Lower leg skin (tissue), 4 donors: Measurements from ENCODE around the gene STEAP2. TPM values are rescaled to one million over a fixed set of nuclear protein-coding genes. Genes with fewer than 3 reads are reported as not detected.
"Not testable (repeated sequence)": the region's sequence is repeated elsewhere in the genome, so short reads cannot be mapped to it uniquely, and the experiment has no call there.

Experiments
- DNase-seq, 2 donors: peaks; one replicate each; pipeline ENCODE4 v3.0.0-alpha.2; 2019; ENCODE audit warnings: low spot score in 2 of 2
- H3K4me3 ChIP-seq: fragments of 200-600 bp; sonication (generic); 2 replicates; pipeline ENCODE4 v1.5.1; 2017; ENCODE audit warnings: mild to moderate bottlenecking, low read depth; ENCODE audit not compliant: poor library complexity, severe bottlenecking
- POLR2A ChIP-seq, 2 donors: fragments of 450-650 bp; IDR thresholded peaks; one replicate each; pipeline ENCODE4 v1.6.1; 2016 to 2017; ENCODE audit warnings: antibody characterized with exemption in 2 of 2, mild to moderate bottlenecking in 1 of 2, moderate library complexity in 1 of 2
- WGBS, 2 donors: methylation state at CpG; one replicate each; pipeline ENCODE4 v1.1.5; 2018; 5-methylcytosine and 5-hydroxymethylcytosine counted together
- intact Hi-C: fragments of 100-400 bp; cut with DNase I; formaldehyde crosslinking; loops from one replicate; pipeline ENCODE4 v1.15.0; 2023; ENCODE audit warnings: low total_unique reads
- total RNA-seq, 4 donors: library from RNA; depleted of rRNA; stranded (reverse); fragments of >200 nt; gene quantifications; one replicate each; pipeline ENCODE4 v1.1.0, GENCODE V29; 2016
- TF ChIP-seq, protein P1 (sequence below), 3 donors: fragments of 450-650 bp; IDR thresholded peaks; one replicate each; pipeline ENCODE4 v1.5.1; 2016; ENCODE audit warnings: antibody characterized with exemption in 3 of 3, mild to moderate bottlenecking in 3 of 3, moderate library complexity in 2 of 3

The STEAP2 gene
- total RNA-seq, 4 donors from 2014 or later, result 2.7 to 7.9 (median 5.3) TPM

- no peak for DNase-seq
- TF ChIP-seq, protein P1, sequence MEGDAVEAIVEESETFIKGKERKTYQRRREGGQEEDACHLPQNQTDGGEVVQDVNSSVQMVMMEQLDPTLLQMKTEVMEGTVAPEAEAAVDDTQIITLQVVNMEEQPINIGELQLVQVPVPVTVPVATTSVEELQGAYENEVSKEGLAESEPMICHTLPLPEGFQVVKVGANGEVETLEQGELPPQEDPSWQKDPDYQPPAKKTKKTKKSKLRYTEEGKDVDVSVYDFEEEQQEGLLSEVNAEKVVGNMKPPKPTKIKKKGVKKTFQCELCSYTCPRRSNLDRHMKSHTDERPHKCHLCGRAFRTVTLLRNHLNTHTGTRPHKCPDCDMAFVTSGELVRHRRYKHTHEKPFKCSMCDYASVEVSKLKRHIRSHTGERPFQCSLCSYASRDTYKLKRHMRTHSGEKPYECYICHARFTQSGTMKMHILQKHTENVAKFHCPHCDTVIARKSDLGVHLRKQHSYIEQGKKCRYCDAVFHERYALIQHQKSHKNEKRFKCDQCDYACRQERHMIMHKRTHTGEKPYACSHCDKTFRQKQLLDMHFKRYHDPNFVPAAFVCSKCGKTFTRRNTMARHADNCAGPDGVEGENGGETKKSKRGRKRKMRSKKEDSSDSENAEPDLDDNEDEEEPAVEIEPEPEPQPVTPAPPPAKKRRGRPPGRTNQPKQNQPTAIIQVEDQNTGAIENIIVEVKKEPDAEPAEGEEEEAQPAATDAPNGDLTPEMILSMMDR (IDR thresholded peaks at IDR 0.05), result no peak
- no peak for TF ChIP-seq POLR2A (IDR thresholded peaks at IDR 0.05)
- WGBS, 2 donors, result 96 to 97% methylated on average over 2 of the region's 2 CpGs
- H3K4me3 ChIP-seq, result no peak overlapping the region
- intact Hi-C loops, result no loop called here
These were observed 33.4 kb upstream of the STEAP2 start for GRCh38 chr7:90178166-90178565.

DNA sequence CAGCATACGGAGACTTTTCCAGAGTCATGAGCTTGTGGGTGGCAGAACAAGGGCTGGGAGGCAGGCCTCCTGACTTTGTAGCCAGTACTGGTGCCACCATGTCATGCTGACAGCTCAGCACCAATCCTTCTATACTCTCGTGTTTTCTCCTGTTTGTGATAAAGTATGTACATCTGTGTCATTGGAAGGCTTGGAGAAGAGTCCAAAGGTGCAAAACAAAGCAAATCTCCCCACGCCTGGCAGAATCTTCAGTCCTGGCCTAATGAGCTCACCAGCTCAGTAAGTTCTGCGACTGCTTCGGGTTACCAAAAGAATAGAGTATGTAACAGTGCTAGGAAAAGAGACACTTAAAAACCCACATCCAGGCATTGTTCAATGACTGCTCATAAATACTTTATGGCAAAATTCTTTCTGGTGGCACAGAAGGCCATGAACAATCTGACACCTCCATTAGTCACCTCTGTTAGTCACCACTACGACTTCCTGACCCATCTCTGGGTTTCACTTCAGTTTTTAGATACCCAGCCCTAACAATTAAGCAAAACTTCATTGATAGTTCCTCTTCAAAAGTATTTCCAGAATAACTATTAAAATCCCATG is 32.8 kb upstream of the STEAP2 start:
- H3K4me3 ChIP-seq, result no peak overlapping the region
- DNase-seq, result no peak
- TF ChIP-seq, protein P1 (IDR thresholded peaks at IDR 0.05), result no peak
- no peak for TF ChIP-seq POLR2A (IDR thresholded peaks at IDR 0.05)
- WGBS, 2 donors, result 72 to 78% methylated on average over 6 of the region's 6 CpGs
- intact Hi-C loops, result no loop called here

DNA sequence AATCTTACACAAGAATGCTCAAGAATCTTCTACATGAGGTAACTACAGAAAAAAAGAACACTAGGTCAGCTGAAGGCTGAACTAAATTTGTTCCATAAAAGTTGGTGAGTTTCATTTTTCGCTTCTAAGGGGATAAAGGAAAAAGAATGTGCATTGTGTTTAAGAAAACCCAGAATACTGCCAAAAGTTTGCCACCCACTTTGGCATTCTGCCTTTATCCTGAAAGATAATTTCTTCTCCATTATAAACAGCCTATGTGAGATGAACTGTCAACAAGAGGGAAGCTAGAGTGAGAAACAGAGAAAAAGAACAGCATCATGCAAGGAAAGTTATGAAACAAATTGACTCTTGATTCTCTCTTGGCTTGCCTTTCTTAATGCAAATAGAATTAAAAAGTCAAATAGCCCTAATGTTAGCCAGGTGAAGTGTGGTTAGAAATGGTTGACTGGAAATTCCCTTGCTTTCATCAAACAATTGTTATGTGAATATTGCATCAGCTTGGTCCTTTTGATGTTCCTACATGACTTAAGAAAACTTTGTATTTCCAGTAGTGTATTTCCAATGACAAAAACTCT is 31.4 kb upstream of the STEAP2 start:
- DNase-seq, result no peak
- TF ChIP-seq, protein P1 (IDR thresholded peaks at IDR 0.05), result no peak
- no peak for TF ChIP-seq POLR2A (IDR thresholded peaks at IDR 0.05)
- no peak overlapping the region for H3K4me3 ChIP-seq
- 46 to 68% methylated on average over 1 of the region's 1 CpG for WGBS, 2 donors
- intact Hi-C loops, result no loop called here

DNA sequence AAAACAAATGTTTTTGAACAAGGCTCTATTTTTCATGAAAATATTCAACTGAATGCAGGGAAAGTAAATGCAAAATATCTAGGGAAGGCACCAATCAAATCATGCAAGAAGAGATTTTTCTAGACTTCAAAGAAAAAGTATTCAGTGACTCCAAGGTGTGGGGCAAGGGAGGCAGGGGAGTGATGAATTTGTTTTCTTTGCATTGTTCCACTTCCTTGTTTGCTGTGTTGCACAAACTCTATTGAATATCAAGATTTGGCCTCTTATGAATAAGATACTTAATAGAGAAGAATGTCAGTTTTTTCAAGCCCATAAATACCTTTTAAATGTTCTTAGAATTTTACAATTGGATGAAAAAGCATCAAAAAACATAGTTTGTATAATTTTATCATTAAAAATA is 30.9 kb upstream of the STEAP2 start:
- H3K4me3 ChIP-seq, result no peak overlapping the region
- DNase-seq, result no peak
- intact Hi-C loops, result no loop called here
- TF ChIP-seq POLR2A (IDR thresholded peaks at IDR 0.05), result no peak
- TF ChIP-seq, protein P1 (IDR thresholded peaks at IDR 0.05), result no peak

- TF ChIP-seq, protein P1 (IDR thresholded peaks at IDR 0.05), result no peak
- no peak for TF ChIP-seq POLR2A (IDR thresholded peaks at IDR 0.05)
- no peak for DNase-seq
- intact Hi-C loops, result no loop called here
- H3K4me3 ChIP-seq, result no peak overlapping the region
These were observed 30.1 kb upstream of the STEAP2 start for GRCh38 chr7:90181485-90181884.

DNA sequence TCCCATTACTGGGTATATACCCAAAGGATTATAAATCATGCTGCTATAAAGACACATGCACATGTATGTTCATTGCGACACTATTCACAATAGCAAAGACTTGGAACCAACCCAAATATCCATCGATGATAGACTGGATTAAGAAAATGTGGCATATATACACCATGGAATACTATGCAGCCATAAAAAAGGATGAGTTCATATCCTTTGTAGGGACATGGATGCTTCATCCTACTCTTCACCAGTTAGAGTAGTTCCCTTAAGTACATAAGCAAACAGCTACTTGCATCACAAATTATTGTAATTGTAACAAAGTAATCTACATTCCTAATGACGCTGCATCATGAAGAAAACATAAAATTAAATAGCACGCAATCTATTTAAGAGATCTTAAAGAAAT is 25.2 kb upstream of the STEAP2 start:
- H3K4me3 ChIP-seq, intact Hi-C loops, DNase-seq: not testable (repeated sequence)
- 74 to 86% methylated on average over 4 of the region's 4 CpGs for WGBS, 2 donors
